A549 (cell line): ENCODE data around the gene PRKCZ. TPM values are rescaled to one million over a fixed set of nuclear protein-coding genes. Genes with fewer than 3 reads are reported as not detected.
A peak's percentile ranks its signal among the peaks of the same experiment; 100 is the strongest.

Experiments used
- ATAC-seq, 2 experiments: fragments of 200-7000 bp in 1 of 2; fragments of >200 bp in 1 of 2; cut with Nextera tagmentation in 1 of 2; cut with Tn5 transposase in 1 of 2; 3 replicates each; pipeline versions ENCODE4 v1.8.0 to v1.9.1; 2018 to 2020; ENCODE audit warnings: mild to moderate bottlenecking in 1 of 2, moderate library complexity in 1 of 2
- CTCF ChIA-PET: fragments of 300-600 bp; sonication (Branson Sonifier 250); formaldehyde crosslinking; extraction: SDS; loops from one replicate; lab custom pipeline; 2021; ENCODE audit warnings: antibody characterized with exemption, inconsistent platforms; lab: Yijun Ruan, JAX
- POLR2A ChIA-PET: fragments of 350-600 bp; formaldehyde crosslinking; extraction: SDS; loops from one replicate; lab custom pipeline; 2021; ENCODE audit warnings: antibody characterized with exemption, inconsistent platforms; lab: Yijun Ruan, JAX
- DNase-seq, 2 experiments: peaks; one replicate each; pipeline versions ENCODE4 v3.0.0 to v3.0.0-alpha.2; 2011 to 2016; ENCODE audit warnings: low read depth in 1 of 2, low spot score in 1 of 2
- FAIRE-seq: peaks from 2 replicates; lab custom pipeline; 2011; peaks lifted over from hg19 to GRCh38; lab: Jason Lieb, UNC
- H3K27ac ChIP-seq, 2 experiments: fragments of >200 bp; sonication (Bioruptor Twin); formaldehyde crosslinking; 3 replicates each; pipeline ENCODE4 v1.5.1; 2016 to 2017
- H3K4me1 ChIP-seq: fragments of >200 bp; sonication (Bioruptor Twin); formaldehyde crosslinking; 3 replicates; pipeline ENCODE4 v1.6.1; 2016
- H3K4me2 ChIP-seq: fragments of >200 bp; sonication (Bioruptor Twin); formaldehyde crosslinking; 3 replicates; pipeline ENCODE4 v1.6.1; 2016
- H3K4me3 ChIP-seq: fragments of >200 bp; sonication (Bioruptor Twin); formaldehyde crosslinking; 3 replicates; pipeline ENCODE4 v1.5.1; 2016
- H3K9me3 ChIP-seq: fragments of >200 bp; sonication (Bioruptor Twin); formaldehyde crosslinking; 3 replicates; pipeline ENCODE4 v1.6.1; 2016
- ATOH8 ChIP-seq: fragments of 250-450 bp; sonication (Bioruptor Pico); IDR thresholded peaks from 2 replicates; pipeline ENCODE4 v1.5.0; 2020; ENCODE audit warnings: low read depth, mild to moderate bottlenecking, moderate library complexity
- BHLHE40 ChIP-seq: IDR thresholded peaks from 2 replicates; pipeline ENCODE4 v1.6.1; 2012; ENCODE audit warnings: low read depth, low read length, inconsistent platforms
- CBX8 ChIP-seq: fragments of 200-600 bp; sonication (generic); IDR thresholded peaks from 2 replicates; pipeline ENCODE4 v1.6.1; 2016
- CEBPB ChIP-seq, 2 experiments: fragments of >200 bp in 1 of 2; sonication (Bioruptor Twin) in 1 of 2; formaldehyde crosslinking in 1 of 2; IDR thresholded peaks; 2 replicates each; pipeline ENCODE4 v1.6.1; 2012 to 2016
- CHD2 ChIP-seq: fragments of 150-350 bp; IDR thresholded peaks from 2 replicates; pipeline ENCODE4 v1.6.1; 2014; ENCODE audit warnings: low read length; ENCODE audit not compliant: partially characterized antibody
- E2F6 ChIP-seq: IDR thresholded peaks from 2 replicates; pipeline ENCODE4 v1.6.1; 2012; ENCODE audit warnings: low read depth, borderline replicate concordance
- ELK1 ChIP-seq: fragments of 150-350 bp; IDR thresholded peaks from 2 replicates; pipeline ENCODE4 v1.6.1; 2014; ENCODE audit warnings: low read depth, mild to moderate bottlenecking, low read length
- ESRRA ChIP-seq: fragments of 150-350 bp; IDR thresholded peaks from 2 replicates; pipeline ENCODE4 v1.6.1; 2014; ENCODE audit warnings: mild to moderate bottlenecking, low read length, borderline replicate concordance
- FOSB ChIP-seq: fragments of 250-450 bp; sonication (Bioruptor Pico); IDR thresholded peaks from 2 replicates; pipeline ENCODE4 v1.5.0; 2020; ENCODE audit warnings: mild to moderate bottlenecking, moderate library complexity
- FOSL2 ChIP-seq, 2 experiments: fragments of 450-650 bp in 1 of 2; fragments of >200 bp in 1 of 2; sonication (Bioruptor Twin) in 1 of 2; formaldehyde crosslinking; IDR thresholded peaks; 2 replicates each; pipeline versions ENCODE4 v1.5.0 to v1.6.1; 2016 to 2020; ENCODE audit warnings: mild to moderate bottlenecking in 1 of 2, moderate library complexity in 1 of 2
- FOXS1 ChIP-seq: fragments of 250-450 bp; sonication (Bioruptor Pico); IDR thresholded peaks from 2 replicates; pipeline ENCODE4 v1.5.0; 2020; ENCODE audit warnings: mild to moderate bottlenecking, moderate library complexity
- HEYL ChIP-seq: fragments of 250-450 bp; sonication (Bioruptor Pico); IDR thresholded peaks from 2 replicates; pipeline ENCODE4 v1.8.0; 2021; ENCODE audit warnings: mild to moderate bottlenecking, moderate library complexity
- HOXB13 ChIP-seq: fragments of 250-450 bp; sonication (Bioruptor Pico); IDR thresholded peaks from 2 replicates; pipeline ENCODE4 v1.5.0; 2020; ENCODE audit warnings: low read depth, mild to moderate bottlenecking, moderate library complexity
- HOXB5 ChIP-seq: fragments of 250-450 bp; sonication (Bioruptor Pico); IDR thresholded peaks from 2 replicates; pipeline ENCODE4 v1.5.0; 2020; ENCODE audit warnings: mild to moderate bottlenecking, moderate library complexity
- JUN ChIP-seq, 2 experiments: fragments of >200 bp; sonication (Bioruptor Twin); formaldehyde crosslinking; IDR thresholded peaks; 2 replicates in 1 of 2; 3 replicates in 1 of 2; pipeline ENCODE4 v1.6.1; 2016 to 2017
- KDM1A ChIP-seq: fragments of 200-600 bp; sonication (generic); IDR thresholded peaks from 2 replicates; pipeline ENCODE4 v1.6.1; 2016; ENCODE audit warnings: low read depth, mild to moderate bottlenecking
- MAX ChIP-seq: IDR thresholded peaks from 2 replicates; pipeline ENCODE4 v1.6.1; 2012
- NFE2L2 ChIP-seq: fragments of 150-350 bp; conservative IDR thresholded peaks from 2 replicates; pipeline ENCODE4 v1.6.1; 2014; ENCODE audit warnings: low read length
- NPAS2 ChIP-seq: fragments of 250-450 bp; sonication (Bioruptor Pico); IDR thresholded peaks from 2 replicates; pipeline ENCODE4 v1.8.0; 2022; ENCODE audit warnings: mild to moderate bottlenecking, moderate library complexity, borderline replicate concordance
- POLR2A ChIP-seq: IDR thresholded peaks from 2 replicates; pipeline ENCODE4 v1.6.1; 2012; ENCODE audit warnings: mild to moderate bottlenecking, low read length
- RARB ChIP-seq: fragments of 250-450 bp; sonication (Bioruptor Pico); IDR thresholded peaks from 2 replicates; pipeline ENCODE4 v1.8.0; 2021; ENCODE audit warnings: mild to moderate bottlenecking, moderate library complexity
- RCOR1 ChIP-seq: fragments of 150-350 bp; IDR thresholded peaks from 2 replicates; pipeline ENCODE4 v1.6.1; 2014; ENCODE audit warnings: antibody characterized with exemption, low read length, low read depth
- TP53 ChIP-seq: fragments of 250-450 bp; sonication (Bioruptor Pico); IDR thresholded peaks from 2 replicates; pipeline ENCODE4 v1.5.0; 2021; ENCODE audit warnings: mild to moderate bottlenecking, moderate library complexity
- USF2 ChIP-seq: fragments of 450-650 bp; IDR thresholded peaks from 2 replicates; pipeline ENCODE4 v1.6.1; 2014; ENCODE audit warnings: antibody characterized with exemption
- ZNF302 ChIP-seq: fragments of 250-450 bp; sonication (Bioruptor Pico); IDR thresholded peaks from 2 replicates; pipeline ENCODE4 v1.9.0; 2021; ENCODE audit warnings: inconsistent platforms, mild to moderate bottlenecking, moderate library complexity
- WGBS: methylation state at CpG from one replicate; pipeline ENCODE4 v1.1.6; 2017; ENCODE audit errors: missing lambda C conversion rate; 5-methylcytosine and 5-hydroxymethylcytosine counted together
- polyA plus RNA-seq, 4 experiments: library from polyadenylated mRNA; depleted of rRNA in 3 of 4; stranded (reverse); fragments of >200 nt; fragmentation: RNase III in 1 of 4; extraction: RNeasy Plus Mini Kit Qiagen cat#74134 plus additional on column Dnase treatment in 1 of 4; gene quantifications; 2 replicates in 3 of 4; 3 replicates in 1 of 4; pipeline ENCODE4 v1.2.3, GENCODE V29; 2011 to 2017

The PRKCZ gene
- polyA plus RNA-seq, 2 of the 4 experiments (the other 2 are of a cell fraction), result 9.5 to 9.8 TPM

GRCh38 chr1:2229037-2229864 lies 179.0 kb downstream of the PRKCZ start (continued):
- TF ChIP-seq USF2, result no peak
- TF ChIP-seq CEBPB (IDR thresholded peaks at IDR 0.05), result no peak

GRCh38 chr1:2229911-2230731 lies 179.9 kb downstream of the PRKCZ start:
- Histone ChIP-seq H3K4me2 (peak overlapping the region; percentile 97), H3K27ac (peak overlapping the region; percentile 76 to 83), H3K4me3 (peak overlapping the region; percentile 67), H3K9me3 (no peaks in the 10 kb centered on the region), H3K4me1 (peaks cover 52% of the 10 kb centered on the region)
- DNase-seq, result peak in 1 of 2 experiments; percentile 43
- ATAC-seq, result peak in 1 of 2 experiments; percentile 6; a peak in 3 of 6 replicates
- FAIRE-seq, result no peak
- ChIA-PET CTCF (interaction anchor here (0.6 to 7.6 kb wide), 10 partner anchors 12 to 154 kb away, joined by 3 to 49 read pairs (median 6); partner anchors contain the start of gene FAAP20), POLR2A (interaction anchor here (0.6 to 3.0 kb wide), 4 partner anchors 18 to 1283 kb away, joined by 3 to 8 read pairs (median 5); partner anchors contain the start of gene FAAP20)
- 31% methylated on average over 15 of the region's 32 CpGs for WGBS
- TF ChIP-seq MAX (peak; percentile 59), HOXB5 (CRISPR knock-in tag) (no peak), CHD2 (no peak), FOSL2 (IDR thresholded peaks at IDR 0.05) (no peak), FOSL2 (CRISPR knock-in tag; IDR thresholded peaks at IDR 0.05) (no peak), E2F6 (peak; percentile 76; the same call in 1 of the 2 replicates), RARB (CRISPR knock-in tag) (no peak), NPAS2 (CRISPR knock-in tag) (no peak), USF2 (no peak), BHLHE40 (no peak), ESRRA (no peak)

- peak overlapping the region; percentile 76 to 83; a peak in 5 of 6 replicates for H3K27ac ChIP-seq
- CTCF ChIA-PET, result interaction anchor here (0.6 to 7.6 kb wide), 7 partner anchors 10 to 154 kb away, joined by 3 to 49 read pairs (median 6); partner anchors contain the start of gene FAAP20
- no peaks in the 10 kb centered on the region for H3K9me3 ChIP-seq
- no peak for ATAC-seq
- peak overlapping the region; percentile 67 for H3K4me3 ChIP-seq
- DNase-seq, result no peak
- H3K4me1 ChIP-seq, result peaks cover 61% of the 10 kb centered on the region
- no peak for FAIRE-seq
- peak overlapping the region; percentile 97 for H3K4me2 ChIP-seq
- POLR2A ChIA-PET, result interaction anchor here (3.0 kb wide), 1 partner anchor 36 kb away, joined by 8 read pairs; the partner anchor contains the start of gene FAAP20
- WGBS, result 55% methylated on average over 17 of the region's 30 CpGs
- TF ChIP-seq HOXB5 (CRISPR knock-in tag) (no peak), HOXB13 (CRISPR knock-in tag) (no peak), ATOH8 (CRISPR knock-in tag) (no peak), TP53 (CRISPR knock-in tag) (no peak), JUN (IDR thresholded peaks at IDR 0.05) (no peak), FOXS1 (CRISPR knock-in tag) (no peak), HEYL (no peak), RCOR1 (no peak), ZNF302 (CRISPR knock-in tag) (no peak), POLR2A (no peak), CBX8 (no peak), ELK1 (no peak), KDM1A (no peak), RARB (CRISPR knock-in tag) (no peak), NPAS2 (CRISPR knock-in tag) (no peak), FOSB (no peak), MAX (no peak), NFE2L2 (no peak)
These were observed 180.7 kb downstream of the PRKCZ start for GRCh38 chr1:2230781-2231531.
